ENCODE measurements around the gene KCNQ5. TPM values are rescaled to one million over a fixed set of nuclear protein-coding genes. Genes with fewer than 3 reads are reported as not detected.

The KCNQ5 gene
- total RNA-seq, 1 donor from 2014 or later = 3.9 TPM

GRCh38 chr6:72627539-72627938 is 5.7 kb downstream of the KCNQ5 start:
- H3K9me3 ChIP-seq = no peaks in the 10 kb centered on the region
- H3K4me1 ChIP-seq = peaks cover 9% of the 10 kb centered on the region
- H3K27ac ChIP-seq = no peak overlapping the region
- H3K36me3 ChIP-seq = no peaks in the 10 kb centered on the region
- DNase-seq (ENCODE audit: extremely low spot score in 2 of 2) = no peak
- intact Hi-C loops (cut with DNase I) = no loop called here
- no peaks in the 10 kb centered on the region for H3K27me3 ChIP-seq
- H3K4me3 ChIP-seq = no peak overlapping the region
- no peak for TF ChIP-seq POLR2AphosphoS5 (IDR thresholded peaks at IDR 0.05; ENCODE audit: insufficient read depth in 1 of 2, low read depth in 1 of 2)
- no peak for TF ChIP-seq POLR2A (IDR thresholded peaks at IDR 0.05)
- no peak for TF ChIP-seq CTCF (IDR thresholded peaks at IDR 0.05)

GRCh38 chr6:72631480-72631879 is 9.6 kb downstream of the KCNQ5 start:
- TF ChIP-seq POLR2AphosphoS5 (IDR thresholded peaks at IDR 0.05; ENCODE audit: insufficient read depth in 1 of 2, low read depth in 1 of 2) (no peak), CTCF (IDR thresholded peaks at IDR 0.05) (no peak), POLR2A (IDR thresholded peaks at IDR 0.05) (no peak)
- Histone ChIP-seq H3K27me3 (no peaks in the 10 kb centered on the region), H3K4me1 (no peaks in the 10 kb centered on the region), H3K27ac (no peak overlapping the region), H3K36me3 (no peaks in the 10 kb centered on the region), H3K4me3 (no peak overlapping the region), H3K9me3 (no peaks in the 10 kb centered on the region)
- intact Hi-C loops (cut with DNase I) = no loop called here
- no peak for DNase-seq (ENCODE audit: extremely low spot score in 2 of 2)

GRCh38 chr6:72635636-72636035 is 13.8 kb downstream of the KCNQ5 start:
- Histone ChIP-seq H3K27ac (no peak overlapping the region), H3K36me3 (no peaks in the 10 kb centered on the region), H3K27me3 (no peaks in the 10 kb centered on the region), H3K4me1 (no peaks in the 10 kb centered on the region), H3K4me3 (no peak overlapping the region), H3K9me3 (no peaks in the 10 kb centered on the region)
- no peak for TF ChIP-seq POLR2A (IDR thresholded peaks at IDR 0.05)
- no peak for TF ChIP-seq CTCF (IDR thresholded peaks at IDR 0.05)
- no peak for TF ChIP-seq POLR2AphosphoS5 (IDR thresholded peaks at IDR 0.05; ENCODE audit: insufficient read depth in 1 of 2, low read depth in 1 of 2)
- no peak for DNase-seq (ENCODE audit: extremely low spot score in 2 of 2)
- intact Hi-C loops (cut with DNase I) = no loop called here

GRCh38 chr6:72636215-72636614 is 14.4 kb downstream of the KCNQ5 start:
- no peak for DNase-seq (ENCODE audit: extremely low spot score in 2 of 2)
- no peaks in the 10 kb centered on the region for H3K9me3 ChIP-seq
- no peak overlapping the region for H3K4me3 ChIP-seq
- H3K27ac ChIP-seq = no peak overlapping the region
- no peaks in the 10 kb centered on the region for H3K36me3 ChIP-seq
- no peak for TF ChIP-seq POLR2AphosphoS5 (IDR thresholded peaks at IDR 0.05; ENCODE audit: insufficient read depth in 1 of 2, low read depth in 1 of 2)
- H3K4me1 ChIP-seq = no peaks in the 10 kb centered on the region
- intact Hi-C loops (cut with DNase I) = no loop called here
- no peaks in the 10 kb centered on the region for H3K27me3 ChIP-seq

- DNase-seq (ENCODE audit: extremely low spot score in 2 of 2) = no peak
- H3K4me3 ChIP-seq = no peak overlapping the region
- intact Hi-C loops (cut with DNase I) = no loop called here
- no peak overlapping the region for H3K27ac ChIP-seq
- no peaks in the 10 kb centered on the region for H3K36me3 ChIP-seq
- H3K4me1 ChIP-seq = no peaks in the 10 kb centered on the region
- no peaks in the 10 kb centered on the region for H3K27me3 ChIP-seq
- no peaks in the 10 kb centered on the region for H3K9me3 ChIP-seq
- TF ChIP-seq POLR2AphosphoS5 (IDR thresholded peaks at IDR 0.05; ENCODE audit: insufficient read depth in 1 of 2, low read depth in 1 of 2) (no peak), POLR2A (IDR thresholded peaks at IDR 0.05) (no peak), CTCF (IDR thresholded peaks at IDR 0.05) (no peak)
Measured at GRCh38 chr6:72636786-72637185, 14.9 kb downstream of the KCNQ5 start.

Measured in vagina (tissue), 2 donors.